Spleen (tissue), 7 donors: ENCODE measurements around the gene TAS2R40.

Experiments
- POLR2AphosphoS5 ChIP-seq, 3 donors: sonication (generic); formaldehyde crosslinking; IDR thresholded peaks; one replicate each; pipeline ENCODE4 v1.5.1; 2017; ENCODE audit warnings: antibody characterized with exemption in 3 of 3
- TF ChIP-seq, protein P1 (sequence below), 11 experiments: fragments of 200-600 bp in 7 of 11; fragments of 450-650 bp in 4 of 11; sonication (generic) in 4 of 11; IDR thresholded peaks in 8 of 11; conservative IDR thresholded peaks in 3 of 11; 1 replicate in 7 of 11; 2 replicates in 4 of 11; pipeline versions ENCODE4 v1.4.0 to v1.8.0; 2016 to 2021; ENCODE audit warnings: antibody characterized with exemption in 11 of 11, inconsistent platforms in 4 of 11, mild to moderate bottlenecking in 1 of 11
- donor health status: DM: no; HTN: no; CAD: no; lungs with moderate emphysema.
- donor health status: DM: no; HTN: no; CAD: no.
- donor health status: DM: no; HTN: no; CAD: no.

GRCh38 chr7:143234533-143234875 is 12.7 kb downstream of the TAS2R40 start:
- TF ChIP-seq, protein P1, sequence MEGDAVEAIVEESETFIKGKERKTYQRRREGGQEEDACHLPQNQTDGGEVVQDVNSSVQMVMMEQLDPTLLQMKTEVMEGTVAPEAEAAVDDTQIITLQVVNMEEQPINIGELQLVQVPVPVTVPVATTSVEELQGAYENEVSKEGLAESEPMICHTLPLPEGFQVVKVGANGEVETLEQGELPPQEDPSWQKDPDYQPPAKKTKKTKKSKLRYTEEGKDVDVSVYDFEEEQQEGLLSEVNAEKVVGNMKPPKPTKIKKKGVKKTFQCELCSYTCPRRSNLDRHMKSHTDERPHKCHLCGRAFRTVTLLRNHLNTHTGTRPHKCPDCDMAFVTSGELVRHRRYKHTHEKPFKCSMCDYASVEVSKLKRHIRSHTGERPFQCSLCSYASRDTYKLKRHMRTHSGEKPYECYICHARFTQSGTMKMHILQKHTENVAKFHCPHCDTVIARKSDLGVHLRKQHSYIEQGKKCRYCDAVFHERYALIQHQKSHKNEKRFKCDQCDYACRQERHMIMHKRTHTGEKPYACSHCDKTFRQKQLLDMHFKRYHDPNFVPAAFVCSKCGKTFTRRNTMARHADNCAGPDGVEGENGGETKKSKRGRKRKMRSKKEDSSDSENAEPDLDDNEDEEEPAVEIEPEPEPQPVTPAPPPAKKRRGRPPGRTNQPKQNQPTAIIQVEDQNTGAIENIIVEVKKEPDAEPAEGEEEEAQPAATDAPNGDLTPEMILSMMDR (IDR thresholded peaks at IDR 0.05 in 8 of 11, conservative IDR thresholded peaks at IDR 0.05 in 3 of 11), result no peak
- TF ChIP-seq POLR2AphosphoS5 (IDR thresholded peaks at IDR 0.05), result no peak
